NCI-H1417 (cell line): ENCODE results near the gene FRMPD2.
"Not testable (repeated sequence)": the region's sequence is repeated elsewhere in the genome, so short reads cannot be mapped to it uniquely, and the experiment has no call there.

ENCODE experiments used
- DNase-seq, 3 experiments: peaks; one replicate each; lab custom pipeline; 2025; lab: John Stamatoyannopoulos, UW

Gene FRMPD2

GRCh38 chr10:48128954-48129353, 145.5 kb downstream of the FRMPD2 start:
- not testable (repeated sequence) for DNase-seq

GRCh38 chr10:48126251-48126650, 148.2 kb downstream of the FRMPD2 start:
- DNase-seq, result not testable (repeated sequence)

GRCh38 chr10:48125631-48126030, 148.9 kb downstream of the FRMPD2 start:
- not testable (repeated sequence) for DNase-seq

GRCh38 chr10:48122618-48123017, 151.9 kb downstream of the FRMPD2 start:
- not testable (repeated sequence) for DNase-seq

- not testable (repeated sequence) for DNase-seq
These were observed 164.2 kb downstream of the FRMPD2 start for GRCh38 chr10:48110277-48110676.
